Body of pancreas (tissue), 4 donors: Measurements from ENCODE around the gene XRCC4. TPM values are rescaled to one million over a fixed set of nuclear protein-coding genes. Genes with fewer than 3 reads are reported as not detected.

ENCODE experiments used
- ATAC-seq: fragments of 150-250 bp; one replicate; pipeline ENCODE4 v1.9.1; 2016
- DNase-seq, 4 donors: peaks; one replicate each; pipeline ENCODE4 v3.0.0-alpha.2; 2019
- H3K27ac ChIP-seq, 4 donors: fragments of 200-600 bp; sonication (generic); 1 replicate in 3 of 4; 2 replicates in 1 of 4; pipeline versions ENCODE4 v1.5.1 to v1.6.1; 2016 to 2019; ENCODE audit warnings: mild to moderate bottlenecking in 1 of 4, mixed read lengths in 1 of 4, moderate library complexity in 1 of 4
- H3K27me3 ChIP-seq, 2 donors: fragments of 200-600 bp; sonication (generic); one replicate each; pipeline ENCODE4 v1.6.0; 2016; ENCODE audit warnings: mild to moderate bottlenecking in 1 of 2
- H3K36me3 ChIP-seq, 2 donors: fragments of 200-600 bp; sonication (generic); replicated peaks in 1 of 2; 2 replicates each; pipeline ENCODE4 v1.5.1; 2016; ENCODE audit warnings: low read depth in 2 of 2; ENCODE audit not compliant: insufficient read depth in 1 of 2
- H3K4me1 ChIP-seq: fragments of 200-600 bp; sonication (generic); one replicate; pipeline ENCODE4 v1.6.0; 2016
- H3K4me3 ChIP-seq, 2 donors: fragments of 200-600 bp; sonication (generic); 1 replicate in 1 of 2; 2 replicates in 1 of 2; pipeline ENCODE4 v1.5.1; 2016 to 2019
- H3K9me3 ChIP-seq, 3 donors: fragments of 200-600 bp; sonication (generic); 1 replicate in 2 of 3; 2 replicates in 1 of 3; pipeline ENCODE4 v1.5.1; 2016
- CTCF ChIP-seq, 7 experiments: fragments of 450-650 bp in 4 of 7; fragments of 200-600 bp in 3 of 7; sonication (generic) in 3 of 7; IDR thresholded peaks; one replicate each; pipeline ENCODE4 v1.5.1; 2016 to 2019; ENCODE audit warnings: antibody characterized with exemption in 7 of 7
- POLR2A ChIP-seq, 3 donors: fragments of 450-650 bp; IDR thresholded peaks; one replicate each; pipeline ENCODE4 v1.6.1; 2016; ENCODE audit warnings: antibody characterized with exemption in 3 of 3, mild to moderate bottlenecking in 2 of 3
- WGBS, 2 donors: methylation state at CpG; one replicate each; pipeline ENCODE4 v1.1.5; 2017; 5-methylcytosine and 5-hydroxymethylcytosine counted together
- intact Hi-C: fragments of 100-400 bp; cut with DNase I; formaldehyde crosslinking; loops from one replicate; pipeline ENCODE4 v1.15.1; 2023
- total RNA-seq, 2 donors: library from RNA; depleted of rRNA; stranded (reverse); fragments of >200 nt; gene quantifications; one replicate each; pipeline ENCODE4 v1.1.0, GENCODE V29; 2016

XRCC4 gene
- total RNA-seq, 2 donors from 2014 or later: 0.99 to 4.4 TPM

GRCh38 chr5:83343299-83343698 lies 266.0 kb downstream of the XRCC4 start:
- no peak for ATAC-seq
- no peak overlapping the region for H3K27ac ChIP-seq
- intact Hi-C loops: no loop called here
- TF ChIP-seq POLR2A (IDR thresholded peaks at IDR 0.05) (no peak), CTCF (IDR thresholded peaks at IDR 0.05) (no peak)
- peaks cover 13% of the 10 kb centered on the region for H3K4me1 ChIP-seq
- WGBS, 2 donors: 43 to 47% methylated on average over 2 of the region's 2 CpGs
- no peaks in the 10 kb centered on the region for H3K27me3 ChIP-seq
- no peak overlapping the region for H3K4me3 ChIP-seq
- H3K9me3 ChIP-seq: peaks cover 0 to under 1% (median 0%) of the 10 kb centered on the region in 3 donors
- no peaks in the 10 kb centered on the region for H3K36me3 ChIP-seq
- peak in 1 of 4 donors; percentile 16 for DNase-seq

- intact Hi-C loops: no loop called here
- Histone ChIP-seq H3K9me3 (peaks cover 0 to 4% (median 0%) of the 10 kb centered on the region in 3 donors), H3K4me1 (peaks cover 13% of the 10 kb centered on the region), H3K27ac (no peak overlapping the region), H3K36me3 (no peaks in the 10 kb centered on the region), H3K4me3 (no peak overlapping the region), H3K27me3 (no peaks in the 10 kb centered on the region)
- TF ChIP-seq CTCF (IDR thresholded peaks at IDR 0.05) (no peak), POLR2A (IDR thresholded peaks at IDR 0.05) (no peak)
- WGBS, 2 donors: 83 to 94% methylated on average over 6 of the region's 6 CpGs
- no peak for DNase-seq
- ATAC-seq: no peak
These were observed 268.1 kb downstream of the XRCC4 start for GRCh38 chr5:83345423-83345822.

- Histone ChIP-seq H3K4me3 (no peak overlapping the region), H3K36me3 (no peaks in the 10 kb centered on the region), H3K4me1 (peaks cover 4% of the 10 kb centered on the region), H3K9me3 (peaks cover 0 to 4% (median 0%) of the 10 kb centered on the region in 3 donors), H3K27ac (no peak overlapping the region), H3K27me3 (no peaks in the 10 kb centered on the region)
- DNase-seq (no peak), ATAC-seq (no peak)
- intact Hi-C loops: no loop called here
- WGBS, 2 donors: 98 to 100% methylated on average over 1 to 2 of the region's 2 CpGs
- TF ChIP-seq POLR2A (IDR thresholded peaks at IDR 0.05) (no peak), CTCF (IDR thresholded peaks at IDR 0.05) (no peak)
These were observed 271.0 kb downstream of the XRCC4 start for GRCh38 chr5:83348281-83348780.

- WGBS, 2 donors: 94 to 96% methylated on average over 3 of the region's 3 CpGs
These were observed 275.9 kb downstream of the XRCC4 start for GRCh38 chr5:83353231-83353630.

More at GRCh38 chr5:83353231-83353630, 275.9 kb downstream of the XRCC4 start:
- Histone ChIP-seq H3K4me1 (no peaks in the 10 kb centered on the region), H3K4me3 (no peak overlapping the region), H3K9me3 (peaks cover 0 to 4% (median 0%) of the 10 kb centered on the region in 3 donors), H3K27ac (no peak overlapping the region), H3K36me3 (no peaks in the 10 kb centered on the region), H3K27me3 (no peaks in the 10 kb centered on the region)
- TF ChIP-seq CTCF (IDR thresholded peaks at IDR 0.05) (no peak), POLR2A (IDR thresholded peaks at IDR 0.05) (no peak)
- ATAC-seq: no peak
- intact Hi-C loops: no loop called here
- no peak for DNase-seq
